HG02798 (cell line): ENCODE results near the gene CLK3.
A peak's percentile ranks its signal among the peaks of the same experiment; 100 is the strongest.
"Not testable (repeated sequence)": the region's sequence is repeated elsewhere in the genome, so short reads cannot be mapped to it uniquely, and the experiment has no call there.

ENCODE experiments used
- ATAC-seq: cut with Tn5 transposase; IDR thresholded peaks from one replicate; pipeline ENCODE4 v1.9.1; 2021; ENCODE audit warnings: mild to moderate bottlenecking; ENCODE audit not compliant: unreplicated experiment, poor library complexity

The CLK3 gene

GRCh38 chr15:74619916-74620635, 4.4 kb downstream of the CLK3 start:
- no peak for ATAC-seq

- ATAC-seq: peak; percentile 54
Observed at GRCh38 chr15:74620636-74621545, 5.3 kb downstream of the CLK3 start.

DNA sequence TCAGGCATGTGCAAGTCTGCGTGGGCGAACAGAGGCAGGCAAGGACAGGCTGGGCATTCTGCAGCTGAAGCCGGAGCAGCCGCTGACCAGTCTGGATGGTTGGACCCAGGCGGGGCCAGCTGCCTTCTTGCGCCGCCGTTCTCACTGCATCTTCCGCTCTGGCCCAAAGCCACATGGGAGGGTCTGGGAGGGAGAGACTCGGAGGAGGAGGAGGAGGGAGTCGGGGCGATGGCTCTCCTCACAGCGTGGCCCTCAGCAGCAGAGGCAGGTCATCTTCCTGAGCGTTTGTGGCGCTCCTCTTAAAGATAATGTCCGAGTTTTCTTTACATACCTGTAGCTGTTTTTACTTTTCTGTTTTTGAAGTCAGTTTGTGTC, 5.9 kb downstream of the CLK3 start:
- no peak for ATAC-seq

DNA sequence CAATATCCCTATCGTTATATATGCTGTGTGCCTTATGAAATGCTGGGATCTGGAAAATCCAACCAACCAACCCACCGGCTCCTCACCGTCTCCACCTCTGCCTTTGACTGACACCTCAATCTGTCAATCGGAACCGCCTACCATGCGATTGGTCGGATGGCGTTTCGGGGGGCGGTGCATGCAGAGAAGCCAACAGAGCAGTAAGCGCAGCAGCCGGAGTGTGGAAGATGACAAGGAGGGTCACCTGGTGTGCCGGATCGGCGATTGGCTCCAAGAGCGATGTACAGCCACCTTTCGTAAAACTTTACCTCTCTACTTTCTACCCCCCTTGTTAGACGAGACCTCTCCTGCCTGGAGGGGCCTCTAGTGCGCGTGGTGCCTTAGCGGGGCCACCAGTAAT, 6.3 kb downstream of the CLK3 start:
- no peak for ATAC-seq

DNA sequence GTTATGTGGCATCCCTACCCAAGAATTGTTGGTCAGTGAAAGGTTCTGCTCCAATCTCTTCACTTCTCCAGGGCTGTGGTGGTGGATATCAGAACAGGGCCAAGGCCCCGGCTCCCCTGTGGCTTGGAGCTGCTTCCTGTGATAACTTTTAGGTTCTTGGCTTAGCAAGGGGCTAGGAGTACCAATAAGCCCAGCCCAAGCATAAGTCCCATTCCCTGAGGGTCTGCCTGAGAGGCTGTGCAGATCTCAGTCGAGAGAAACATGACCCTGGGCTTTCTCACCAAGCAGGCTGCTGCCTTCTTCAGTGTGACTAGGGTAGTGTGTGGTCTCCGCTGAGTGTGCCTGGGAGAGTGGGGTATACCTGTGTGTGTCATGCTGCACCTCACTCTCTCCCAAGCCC, 7.1 kb downstream of the CLK3 start:
- no peak for ATAC-seq

GRCh38 chr15:74624020-74624602, 8.5 kb downstream of the CLK3 start:
- ATAC-seq: no peak

GRCh38 chr15:74625693-74626092, 10.1 kb downstream of the CLK3 start:
- no peak for ATAC-seq

DNA sequence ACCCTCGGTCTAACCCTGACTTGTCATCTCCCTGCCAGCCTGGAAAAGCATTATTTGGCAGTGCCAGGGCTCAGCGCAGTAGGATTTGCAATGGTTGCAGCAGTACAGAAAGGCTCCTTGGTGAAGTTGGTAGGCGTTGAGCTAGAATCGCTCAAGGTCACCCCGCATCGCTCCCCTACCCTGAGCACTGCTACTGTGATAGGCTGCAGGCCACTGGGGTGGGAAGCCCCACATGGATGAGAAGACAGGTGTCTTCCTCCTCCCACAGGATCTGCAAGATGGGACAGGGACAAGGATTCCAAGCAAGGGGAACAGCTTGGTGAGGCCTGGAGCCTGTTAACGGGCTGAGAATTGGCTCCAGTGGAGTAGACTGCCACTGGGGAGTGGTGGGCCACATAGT, 10.7 kb downstream of the CLK3 start:
- ATAC-seq: no peak

DNA sequence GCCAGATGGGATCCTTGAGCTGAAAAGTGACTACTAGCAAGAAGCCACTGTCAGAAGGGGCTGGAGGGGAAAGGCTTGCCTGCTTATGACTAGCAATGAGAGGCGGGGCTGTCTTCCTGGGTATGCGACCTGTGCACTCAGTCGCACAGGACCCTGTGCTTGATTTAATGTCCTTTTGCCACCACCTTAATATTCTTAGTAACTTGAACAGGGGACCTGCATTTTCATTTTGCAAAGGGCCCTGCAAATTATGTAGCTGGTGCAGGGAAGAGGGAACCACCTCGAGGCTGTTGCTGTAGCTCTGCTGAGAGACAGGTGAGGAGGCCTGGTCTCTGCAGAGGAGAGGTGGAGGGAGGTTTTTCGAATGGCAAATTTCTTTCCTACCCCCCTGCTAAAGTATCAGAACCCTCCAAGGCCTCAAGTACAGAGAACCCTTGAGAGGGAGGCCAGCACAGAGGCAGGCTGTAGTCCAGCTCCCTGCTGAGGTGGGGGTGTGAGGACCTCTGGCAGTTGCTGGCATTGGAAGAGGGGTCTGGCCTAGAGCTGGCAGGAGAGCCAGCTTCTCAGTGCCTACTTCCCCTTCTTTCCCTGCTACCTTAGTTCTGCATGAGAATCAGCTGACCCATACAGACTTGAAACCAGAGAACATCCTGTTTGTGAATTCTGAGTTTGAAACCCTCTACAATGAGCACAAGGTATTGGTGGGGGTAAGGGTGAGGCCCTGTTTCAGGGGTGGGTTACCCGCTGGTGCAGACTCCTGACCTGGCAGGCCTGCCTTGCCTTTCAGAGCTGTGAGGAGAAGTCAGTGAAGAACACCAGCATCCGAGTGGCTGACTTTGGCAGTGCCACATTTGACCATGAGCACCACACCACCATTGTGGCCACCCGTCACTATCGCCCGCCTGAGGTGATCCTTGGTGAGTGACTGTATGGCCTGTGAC, 11.4 kb downstream of the CLK3 start:
- ATAC-seq: peak; percentile 50

DNA sequence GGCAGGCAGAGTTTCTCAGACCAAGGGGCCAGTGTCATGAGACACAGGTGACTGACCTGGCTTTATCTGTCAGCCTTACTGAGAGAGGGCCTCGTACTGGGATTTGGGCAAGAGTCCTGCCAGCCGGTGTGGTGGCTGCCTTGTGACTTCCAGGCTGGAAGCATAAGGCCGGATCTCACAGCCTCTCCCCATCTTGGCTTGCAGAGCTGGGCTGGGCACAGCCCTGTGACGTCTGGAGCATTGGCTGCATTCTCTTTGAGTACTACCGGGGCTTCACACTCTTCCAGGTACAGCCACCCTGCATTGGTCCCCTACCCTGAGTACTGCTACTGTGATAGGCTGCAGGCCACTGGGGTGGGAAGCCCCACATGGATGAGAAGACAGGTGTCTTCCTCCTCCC, 12.1 kb downstream of the CLK3 start:
- ATAC-seq: no peak

- ATAC-seq: no peak
Observed at GRCh38 chr15:74628199-74628598, 12.6 kb downstream of the CLK3 start.

DNA sequence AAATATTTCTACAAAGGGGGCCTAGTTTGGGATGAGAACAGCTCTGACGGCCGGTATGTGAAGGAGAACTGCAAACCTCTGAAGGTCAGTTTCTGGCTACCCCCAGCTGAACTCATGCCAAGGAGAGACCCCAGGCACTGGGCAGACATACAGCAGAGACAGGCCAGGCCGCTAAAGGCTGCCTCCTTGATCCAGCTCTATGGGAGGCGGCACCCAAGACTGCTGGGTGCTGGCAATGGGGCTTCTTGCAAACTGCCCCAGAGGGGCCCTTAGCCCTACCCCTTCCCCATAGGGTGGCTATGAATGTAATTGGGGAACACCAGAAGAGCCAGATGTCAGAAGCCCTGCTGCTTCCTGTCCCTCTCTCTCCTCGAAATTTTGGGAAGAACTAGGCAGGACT, 13.3 kb downstream of the CLK3 start:
- no peak for ATAC-seq

- not testable (repeated sequence) for ATAC-seq
Observed at GRCh38 chr15:74629696-74630095, 14.1 kb downstream of the CLK3 start.

GRCh38 chr15:74630284-74631086, 14.8 kb downstream of the CLK3 start:
- ATAC-seq: no peak

- no peak for ATAC-seq
Observed at GRCh38 chr15:74631087-74631385, 15.4 kb downstream of the CLK3 start.

GRCh38 chr15:74631408-74631807, 15.8 kb downstream of the CLK3 start:
- ATAC-seq: no peak

DNA sequence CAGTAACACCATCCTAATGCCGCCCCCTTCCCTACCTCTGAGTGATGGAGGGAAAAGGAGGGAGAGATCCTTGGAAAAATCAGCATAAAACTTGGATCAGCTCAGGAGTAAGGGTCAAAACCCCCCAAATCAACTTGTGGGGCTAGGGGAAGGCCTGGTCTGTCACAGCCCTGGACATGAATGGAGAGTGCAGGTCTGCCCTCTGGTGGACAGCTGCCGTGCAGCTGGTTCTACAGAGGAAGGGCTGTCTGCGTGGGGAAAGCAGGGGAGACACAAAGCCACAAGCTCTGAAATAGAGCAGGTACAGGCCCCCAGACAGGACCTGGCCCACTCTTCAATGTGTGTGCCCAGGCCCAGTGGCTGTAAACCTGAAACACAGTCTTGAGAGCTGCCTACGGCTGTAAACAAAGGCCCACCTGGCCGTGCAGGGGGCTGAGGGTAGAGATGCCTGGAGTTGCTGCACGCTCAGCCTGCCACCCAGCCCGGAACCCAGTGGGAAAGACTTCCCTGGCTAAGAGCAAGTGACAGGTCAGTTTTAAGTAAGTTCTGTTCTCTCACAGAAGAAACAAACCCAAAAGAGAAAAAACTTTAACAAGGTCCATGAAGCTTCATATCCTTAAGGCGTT, 16.4 kb downstream of the CLK3 start:
- no peak for ATAC-seq

GRCh38 chr15:74632601-74633000, 17.0 kb downstream of the CLK3 start:
- ATAC-seq: no peak

DNA sequence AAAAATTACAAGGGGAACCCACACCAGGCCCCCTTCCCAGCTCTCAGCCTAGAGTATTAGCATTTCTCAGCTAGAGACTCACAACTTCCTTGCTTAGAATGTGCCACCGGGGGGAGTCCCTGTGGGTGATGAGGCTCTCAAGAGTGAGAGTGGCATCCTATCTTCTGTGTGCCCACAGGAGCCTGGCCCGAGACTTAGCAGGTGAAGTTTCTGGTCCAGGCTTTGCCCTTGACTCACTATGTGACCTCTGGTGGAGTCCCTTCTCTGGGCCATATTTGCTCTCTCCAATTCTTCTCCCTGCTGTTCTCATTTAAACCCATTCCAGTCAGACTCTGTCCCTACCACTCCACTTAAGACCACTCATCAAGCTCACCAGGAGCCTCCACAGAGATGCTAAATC, 18.1 kb downstream of the CLK3 start:
- no peak for ATAC-seq
